ENCODE data around the gene TMEM217.

Gene TMEM217

DNA sequence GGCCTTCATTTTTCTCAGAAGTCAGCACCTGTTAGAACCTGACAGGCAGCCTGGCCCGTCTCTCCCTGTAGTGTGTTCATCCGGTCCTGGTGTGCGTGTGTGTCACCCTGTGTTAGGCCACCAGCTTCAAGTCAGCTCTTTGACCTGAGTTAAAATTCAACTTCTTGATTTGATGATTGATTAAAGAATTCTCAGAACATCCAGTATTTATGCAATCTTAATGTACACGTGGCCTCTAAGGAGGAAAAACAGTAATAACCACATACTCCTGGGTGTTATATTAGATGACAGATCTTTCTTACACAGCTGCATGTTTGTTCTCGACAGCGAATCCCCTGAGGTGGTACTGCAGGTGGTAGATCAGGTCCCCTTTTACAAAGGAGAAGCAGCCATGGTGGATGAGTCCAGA, 19.1 kb upstream of the TMEM217 start:
- TF ChIP-seq, protein P1, sequence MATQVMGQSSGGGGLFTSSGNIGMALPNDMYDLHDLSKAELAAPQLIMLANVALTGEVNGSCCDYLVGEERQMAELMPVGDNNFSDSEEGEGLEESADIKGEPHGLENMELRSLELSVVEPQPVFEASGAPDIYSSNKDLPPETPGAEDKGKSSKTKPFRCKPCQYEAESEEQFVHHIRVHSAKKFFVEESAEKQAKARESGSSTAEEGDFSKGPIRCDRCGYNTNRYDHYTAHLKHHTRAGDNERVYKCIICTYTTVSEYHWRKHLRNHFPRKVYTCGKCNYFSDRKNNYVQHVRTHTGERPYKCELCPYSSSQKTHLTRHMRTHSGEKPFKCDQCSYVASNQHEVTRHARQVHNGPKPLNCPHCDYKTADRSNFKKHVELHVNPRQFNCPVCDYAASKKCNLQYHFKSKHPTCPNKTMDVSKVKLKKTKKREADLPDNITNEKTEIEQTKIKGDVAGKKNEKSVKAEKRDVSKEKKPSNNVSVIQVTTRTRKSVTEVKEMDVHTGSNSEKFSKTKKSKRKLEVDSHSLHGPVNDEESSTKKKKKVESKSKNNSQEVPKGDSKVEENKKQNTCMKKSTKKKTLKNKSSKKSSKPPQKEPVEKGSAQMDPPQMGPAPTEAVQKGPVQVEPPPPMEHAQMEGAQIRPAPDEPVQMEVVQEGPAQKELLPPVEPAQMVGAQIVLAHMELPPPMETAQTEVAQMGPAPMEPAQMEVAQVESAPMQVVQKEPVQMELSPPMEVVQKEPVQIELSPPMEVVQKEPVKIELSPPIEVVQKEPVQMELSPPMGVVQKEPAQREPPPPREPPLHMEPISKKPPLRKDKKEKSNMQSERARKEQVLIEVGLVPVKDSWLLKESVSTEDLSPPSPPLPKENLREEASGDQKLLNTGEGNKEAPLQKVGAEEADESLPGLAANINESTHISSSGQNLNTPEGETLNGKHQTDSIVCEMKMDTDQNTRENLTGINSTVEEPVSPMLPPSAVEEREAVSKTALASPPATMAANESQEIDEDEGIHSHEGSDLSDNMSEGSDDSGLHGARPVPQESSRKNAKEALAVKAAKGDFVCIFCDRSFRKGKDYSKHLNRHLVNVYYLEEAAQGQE (IDR thresholded peaks at IDR 0.05; ENCODE audit: insufficient read depth in 1 of 2, low read depth in 2 of 2, low read length in 2 of 2), result no peak
- TF ChIP-seq FOXP2 (optimal IDR thresholded peaks at IDR 0.05; ENCODE audit: borderline replicate concordance, extremely low read depth, extremely low read length, insufficient read depth) (no peak), SIN3A (IDR thresholded peaks at IDR 0.05; ENCODE audit: borderline replicate concordance, insufficient read depth, low read length) (no peak), POLR2AphosphoS5 (IDR thresholded peaks at IDR 0.05; ENCODE audit: low read depth, low read length) (no peak), TAF1 (IDR thresholded peaks at IDR 0.05; ENCODE audit: borderline replicate concordance, insufficient read depth, low read length) (no peak)

DNA sequence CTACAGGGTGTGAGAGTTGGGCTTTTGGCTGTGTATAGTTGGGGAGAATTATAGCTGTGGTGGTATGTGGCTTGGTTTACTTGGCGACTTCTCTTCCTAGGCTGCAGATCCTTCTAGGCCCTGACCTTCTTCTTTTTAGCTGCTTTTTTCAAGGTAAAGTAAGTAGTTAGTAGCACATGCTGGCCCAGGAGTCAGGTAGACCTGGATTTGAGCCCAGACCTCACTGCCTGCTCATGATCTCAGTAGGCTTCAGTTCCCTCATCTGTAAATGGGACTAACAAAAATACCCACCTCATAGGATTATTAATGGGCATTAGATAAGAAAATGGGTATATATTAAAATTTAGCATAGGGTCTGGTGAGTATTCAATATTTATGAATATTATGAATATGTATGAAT, 17.4 kb upstream of the TMEM217 start:
- no peak for TF ChIP-seq TAF1 (IDR thresholded peaks at IDR 0.05; ENCODE audit: borderline replicate concordance, insufficient read depth, low read length)
- TF ChIP-seq POLR2AphosphoS5 (IDR thresholded peaks at IDR 0.05; ENCODE audit: low read depth, low read length), result no peak
- TF ChIP-seq, protein P1 (IDR thresholded peaks at IDR 0.05; ENCODE audit: insufficient read depth in 1 of 2, low read depth in 2 of 2, low read length in 2 of 2), result no peak
- TF ChIP-seq FOXP2 (optimal IDR thresholded peaks at IDR 0.05; ENCODE audit: borderline replicate concordance, extremely low read depth, extremely low read length, insufficient read depth), result no peak
- no peak for TF ChIP-seq SIN3A (IDR thresholded peaks at IDR 0.05; ENCODE audit: borderline replicate concordance, insufficient read depth, low read length)

DNA sequence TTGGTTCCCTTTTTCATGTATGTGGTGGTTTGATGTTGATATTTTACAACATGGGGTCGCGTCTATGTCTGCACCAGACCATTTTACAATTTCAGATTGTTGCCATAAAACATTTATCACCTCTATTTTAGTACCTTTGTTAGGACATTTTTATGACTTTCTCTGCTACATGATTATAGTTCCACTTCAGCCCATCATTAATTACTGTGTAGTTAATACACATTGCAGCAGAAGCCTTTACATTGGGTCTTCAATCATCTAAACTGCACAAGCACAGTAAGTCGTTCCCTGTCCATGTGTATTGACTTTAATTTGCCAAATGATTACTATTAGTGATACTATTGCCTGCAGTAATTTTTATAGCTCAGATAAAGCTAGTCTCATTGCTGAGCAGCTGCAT, 15.7 kb upstream of the TMEM217 start:
- TF ChIP-seq, protein P1 (IDR thresholded peaks at IDR 0.05; ENCODE audit: insufficient read depth in 1 of 2, low read depth in 2 of 2, low read length in 2 of 2), result no peak
- TF ChIP-seq FOXP2 (optimal IDR thresholded peaks at IDR 0.05; ENCODE audit: borderline replicate concordance, extremely low read depth, extremely low read length, insufficient read depth) (no peak), TAF1 (IDR thresholded peaks at IDR 0.05; ENCODE audit: borderline replicate concordance, insufficient read depth, low read length) (no peak), POLR2AphosphoS5 (IDR thresholded peaks at IDR 0.05; ENCODE audit: low read depth, low read length) (no peak), SIN3A (IDR thresholded peaks at IDR 0.05; ENCODE audit: borderline replicate concordance, insufficient read depth, low read length) (no peak)

DNA sequence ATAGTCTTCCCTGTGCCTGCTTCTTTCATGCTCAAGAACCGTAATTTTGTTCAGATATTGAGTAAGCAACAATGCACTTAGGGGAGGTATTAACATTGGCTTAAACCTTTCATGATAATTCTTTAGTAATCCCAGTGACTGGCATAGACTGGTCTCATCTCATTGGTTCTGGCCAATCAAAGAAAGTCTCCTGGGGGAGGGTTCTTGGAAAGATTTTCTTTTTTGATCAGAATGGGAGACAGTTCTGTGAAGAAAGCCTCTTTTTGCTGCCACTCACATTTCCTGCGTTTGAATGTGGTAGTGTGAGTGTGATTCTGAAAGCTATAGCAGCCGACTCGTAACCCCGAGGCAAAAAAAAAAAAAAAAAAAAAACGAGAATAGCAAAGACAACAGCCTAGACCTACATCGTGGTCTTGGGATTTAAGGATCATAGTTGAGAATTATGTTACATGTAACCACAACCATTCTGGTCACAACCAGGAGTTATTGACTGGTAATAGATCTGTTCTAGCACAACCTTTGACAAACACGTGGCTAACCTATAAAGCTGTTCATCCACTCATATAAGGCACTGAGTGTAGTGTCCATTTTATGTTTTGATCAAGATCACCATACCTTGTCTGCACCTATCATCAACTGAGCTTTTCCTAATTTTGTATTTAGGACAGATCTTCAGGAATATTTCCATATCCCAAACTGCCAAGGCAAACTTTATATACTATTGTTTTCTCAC, 15.1 kb upstream of the TMEM217 start:
- no peak for TF ChIP-seq TAF1 (IDR thresholded peaks at IDR 0.05; ENCODE audit: borderline replicate concordance, insufficient read depth, low read length)
- TF ChIP-seq, protein P1 (IDR thresholded peaks at IDR 0.05; ENCODE audit: insufficient read depth in 1 of 2, low read depth in 2 of 2, low read length in 2 of 2), result no peak
- no peak for TF ChIP-seq POLR2AphosphoS5 (IDR thresholded peaks at IDR 0.05; ENCODE audit: low read depth, low read length)
- TF ChIP-seq FOXP2 (optimal IDR thresholded peaks at IDR 0.05; ENCODE audit: borderline replicate concordance, extremely low read depth, extremely low read length, insufficient read depth), result no peak
- no peak for TF ChIP-seq SIN3A (IDR thresholded peaks at IDR 0.05; ENCODE audit: borderline replicate concordance, insufficient read depth, low read length)
